A549 (cell line): ENCODE data around the gene CAPN14.

Source experiments
- CTCF ChIP-seq: fragments of >200 bp; sonication (Bioruptor Twin); formaldehyde crosslinking; IDR thresholded peaks from 3 replicates; pipeline ENCODE4 v1.5.1; 2016
- HDAC2 ChIP-seq: fragments of 200-600 bp; sonication (generic); IDR thresholded peaks from 2 replicates; pipeline ENCODE4 v1.6.1; 2016
- JUN ChIP-seq, 2 experiments: fragments of >200 bp; sonication (Bioruptor Twin); formaldehyde crosslinking; IDR thresholded peaks; 2 replicates in 1 of 2; 3 replicates in 1 of 2; pipeline ENCODE4 v1.6.1; 2016 to 2017
- POLR2A ChIP-seq: IDR thresholded peaks from 2 replicates; pipeline ENCODE4 v1.6.1; 2012; ENCODE audit warnings: mild to moderate bottlenecking, low read length
- POLR2AphosphoS2 ChIP-seq: conservative IDR thresholded peaks from 2 replicates; pipeline ENCODE4 v1.6.1; 2012; ENCODE audit warnings: low read length, improper control_type of control experiment, inconsistent platforms
- REST ChIP-seq: fragments of 200-600 bp; sonication (generic); IDR thresholded peaks from 2 replicates; pipeline ENCODE4 v1.6.1; 2016; ENCODE audit warnings: antibody characterized with exemption, mild to moderate bottlenecking, moderate library complexity
- USF2 ChIP-seq: fragments of 450-650 bp; IDR thresholded peaks from 2 replicates; pipeline ENCODE4 v1.6.1; 2014; ENCODE audit warnings: antibody characterized with exemption

- TF ChIP-seq REST, result no peak
- TF ChIP-seq POLR2A, result no peak
- TF ChIP-seq CTCF, result no peak
- TF ChIP-seq USF2, result no peak
- no peak for TF ChIP-seq JUN (IDR thresholded peaks at IDR 0.05)
- TF ChIP-seq HDAC2, result no peak
- TF ChIP-seq POLR2AphosphoS2, result no peak
Measured at GRCh38 chr2:31219131-31219969, 2.0 kb upstream of the CAPN14 start.
